ENCODE data around the gene GDPGP1. TPM values are rescaled to one million over a fixed set of nuclear protein-coding genes. Genes with fewer than 3 reads are reported as not detected.

Gene GDPGP1
- total RNA-seq, 1 experiment from 2014 or later, result 15.4 TPM

GRCh38 chr15:90227816-90228772, 5.9 kb upstream of the GDPGP1 start:
- Histone ChIP-seq H3K79me2 (ENCODE audit: insufficient read depth, low read length) (peaks cover 10% of the 10 kb centered on the region), H3K9ac (ENCODE audit: low read length) (no peak overlapping the region), H3K27ac (ENCODE audit: low read depth, low read length) (no peak overlapping the region), H3K27me3 (ENCODE audit: insufficient read depth, low read length) (no peaks in the 10 kb centered on the region), H2AFZ (ENCODE audit: low read depth, low read length, poor library complexity, severe bottlenecking) (no peak overlapping the region), H3K4me2 (ENCODE audit: low read length) (no peak overlapping the region), H3K4me3 (replicated peaks in 1 of 2; ENCODE audit: low read depth in 1 of 2, low read length in 2 of 2) (no peak overlapping the region), H4K20me1 (ENCODE audit: insufficient read depth) (no peaks in the 10 kb centered on the region), H3K36me3 (ENCODE audit: control insufficient read depth in 1 of 2, insufficient read depth in 2 of 2, low read length in 2 of 2) (peaks cover 43 to 63% of the 10 kb centered on the region in 2 experiments), H3K9me3 (ENCODE audit: control insufficient read depth in 1 of 2, insufficient read depth in 1 of 2, low read depth in 1 of 2, low read length in 2 of 2) (no peaks in the 10 kb centered on the region), H3K9me2 (ENCODE audit: insufficient read depth) (no peaks in the 10 kb centered on the region), H3K4me1 (ENCODE audit: control insufficient read depth in 1 of 2, insufficient read depth in 2 of 2, low read length in 2 of 2) (peaks cover 4 to 15% of the 10 kb centered on the region in 2 experiments; a peak in 3 of 4 replicates)
- intact Hi-C loops (cut with micrococcal nuclease), result no loop called here
- TF ChIP-seq ZBTB33 (IDR thresholded peaks at IDR 0.05; ENCODE audit: extremely low read depth, insufficient replicate concordance, low read length), result no peak
- no peak for TF ChIP-seq SRF (IDR thresholded peaks at IDR 0.05; ENCODE audit: low read depth)
- no peak for TF ChIP-seq TCF7L2 (IDR thresholded peaks at IDR 0.05; ENCODE audit: borderline replicate concordance, extremely low read depth, insufficient read depth, insufficient read length)
- no peak for TF ChIP-seq EGR1 (IDR thresholded peaks at IDR 0.05; ENCODE audit: low read depth)
- no peak for TF ChIP-seq SIN3A (IDR thresholded peaks at IDR 0.05; ENCODE audit: low read depth)
- TF ChIP-seq POLR2AphosphoS5 (IDR thresholded peaks at IDR 0.05; ENCODE audit: low read depth, low read length), result no peak
- no peak for TF ChIP-seq POLR2A (IDR thresholded peaks at IDR 0.05; ENCODE audit: borderline replicate concordance, extremely low read depth, insufficient read depth, insufficient read length)
- TF ChIP-seq FOSL1 (IDR thresholded peaks at IDR 0.05; ENCODE audit: low read depth), result no peak
- no peak for TF ChIP-seq ELF1 (IDR thresholded peaks at IDR 0.05; ENCODE audit: borderline replicate concordance, low read depth)
- TF ChIP-seq CEBPB (IDR thresholded peaks at IDR 0.05; ENCODE audit: low read depth), result no peak
- no peak for TF ChIP-seq RAD21 (IDR thresholded peaks at IDR 0.05; ENCODE audit: low read depth)
- ChIA-PET RAD21 (ENCODE audit: low non-redundant PET in 1 of 2, low total read pairs in 2 of 2, uncharacterized antibody in 2 of 2, unreplicated experiment in 2 of 2) (no interaction called here), POLR2A (no interaction called here), CTCF (interaction anchor here (1.5 kb wide), 1 partner anchor 705 kb away, joined by 3 read pairs; no protein-coding TSS in a partner anchor)
- ATAC-seq, result no peak
- BruUV-seq (replicated peaks), result no TSS peak
- DNase-seq (ENCODE audit: low read depth, low spot score), result no peak

Measured in HCT116 (cell line).